Amniotic epithelial cell (primary cell): ENCODE measurements around the gene C1QL1.

Source experiments
- DNase-seq: peaks from one replicate; pipeline ENCODE4 v3.0.0-alpha.2; 2010; ENCODE audit warnings: low read depth

Gene C1QL1

GRCh38 chr17:44968225-44969143 is at the start of gene C1QL1:
C1QL1 (minus strand) TSS chr17:44968303; CDS start chr17:44968048, 255 bp downstream.
- DNase-seq = peak; percentile 77

GRCh38 chr17:45016823-45017222 is 48.7 kb upstream of the C1QL1 start:
- no peak for DNase-seq

- no peak for DNase-seq
These were observed 48.1 kb upstream of the C1QL1 start for GRCh38 chr17:45016237-45016636.

GRCh38 chr17:45013021-45013997 is 45.2 kb upstream of the C1QL1 start:
- no peak for DNase-seq

- no peak for DNase-seq
These were observed 43.7 kb upstream of the C1QL1 start for GRCh38 chr17:45011767-45012166.

GRCh38 chr17:45009676-45010467 is 41.8 kb upstream of the C1QL1 start:
- DNase-seq = peak; percentile 49

GRCh38 chr17:45008216-45008615 is 40.1 kb upstream of the C1QL1 start:
- DNase-seq = no peak

- DNase-seq = no peak
These were observed 38.9 kb upstream of the C1QL1 start for GRCh38 chr17:45006927-45007461.

- no peak for DNase-seq
These were observed 37.6 kb upstream of the C1QL1 start for GRCh38 chr17:45005700-45006099.

- DNase-seq = no peak
These were observed 36.3 kb upstream of the C1QL1 start for GRCh38 chr17:45004388-45004787.

- DNase-seq = no peak
These were observed 35.8 kb upstream of the C1QL1 start for GRCh38 chr17:45003877-45004276.

- no peak for DNase-seq
These were observed 33.2 kb upstream of the C1QL1 start for GRCh38 chr17:45001310-45001709.

- DNase-seq = no peak
These were observed 31.3 kb upstream of the C1QL1 start for GRCh38 chr17:44999433-44999832.

GRCh38 chr17:44998646-44999045 is 30.5 kb upstream of the C1QL1 start:
- DNase-seq = no peak

- DNase-seq = peak; percentile 70
These were observed 29.8 kb upstream of the C1QL1 start for GRCh38 chr17:44997733-44998520.

- no peak for DNase-seq
These were observed 28.2 kb upstream of the C1QL1 start for GRCh38 chr17:44996304-44996703.

GRCh38 chr17:44995436-44996001 is 27.4 kb upstream of the C1QL1 start:
- DNase-seq = no peak

GRCh38 chr17:44992242-44992939 is 24.3 kb upstream of the C1QL1 start:
- no peak for DNase-seq

GRCh38 chr17:44990994-44991393 is 22.9 kb upstream of the C1QL1 start:
- no peak for DNase-seq
